K562 (cell line): ENCODE results near the gene FAM174C. TPM values are rescaled to one million over a fixed set of nuclear protein-coding genes. Genes with fewer than 3 reads are reported as not detected.

Experiments used
- GTF3C2 ChIP-seq: IDR thresholded peaks from 3 replicates; pipeline ENCODE4 v1.6.1; 2011; ENCODE audit warnings: borderline replicate concordance, mild to moderate bottlenecking, moderate library complexity; ENCODE audit not compliant: insufficient read length; ENCODE audit errors: extremely low read depth
- IFI16 ChIP-seq: fragments of 250-450 bp; sonication (Bioruptor Pico); IDR thresholded peaks from 2 replicates; pipeline ENCODE4 v2.1.2; 2022; ENCODE audit warnings: mild to moderate bottlenecking, inconsistent platforms
- KAT7 ChIP-seq: sonication (generic); formaldehyde crosslinking; IDR thresholded peaks from 2 replicates; pipeline ENCODE4 v1.8.0; 2022; ENCODE audit warnings: missing genetic modification reagents, mild to moderate bottlenecking, borderline replicate concordance
- LEF1 ChIP-seq: fragments of 450-650 bp; IDR thresholded peaks from 2 replicates; pipeline ENCODE4 v1.6.1; 2016; ENCODE audit warnings: mild to moderate bottlenecking
- NFYB ChIP-seq: IDR thresholded peaks from 2 replicates; pipeline ENCODE4 v1.6.1; 2011; ENCODE audit warnings: mild to moderate bottlenecking, moderate library complexity; ENCODE audit not compliant: insufficient read length; ENCODE audit errors: extremely low read depth
- RBFOX2 ChIP-seq: fragments of 200-400 bp; formaldehyde crosslinking; IDR thresholded peaks from 2 replicates; pipeline ENCODE4 v1.6.1; 2017; ENCODE audit warnings: low read depth, mild to moderate bottlenecking, low read length, moderate library complexity
- SUPT5H ChIP-seq: fragments of 450-650 bp; IDR thresholded peaks from 2 replicates; pipeline ENCODE4 v1.6.1; 2016
- TRIM24 ChIP-seq, 2 experiments: fragments of 450-650 bp; IDR thresholded peaks; 2 replicates each; pipeline ENCODE4 v1.6.1; 2016
- ZKSCAN3 ChIP-seq: fragments of 250-450 bp; sonication (Bioruptor Pico); IDR thresholded peaks from 2 replicates; pipeline ENCODE4 v1.4.0; 2020
- ZNF175 ChIP-seq: fragments of 200-800 bp; sonication (Bioruptor generic); IDR thresholded peaks from 2 replicates; pipeline ENCODE4 v1.6.1; 2016; ENCODE audit warnings: low read depth, mild to moderate bottlenecking, missing genetic modification characterization, missing compliant biosample characterization
- ZNF41 ChIP-seq: fragments of 250-450 bp; sonication (Bioruptor Pico); conservative IDR thresholded peaks from 2 replicates; pipeline ENCODE4 v1.4.0; 2020; ENCODE audit warnings: mild to moderate bottlenecking
- ZNF778 ChIP-seq: fragments of 450-650 bp; formaldehyde crosslinking; IDR thresholded peaks from 2 replicates; pipeline ENCODE4 v1.4.0; 2020; ENCODE audit warnings: mild to moderate bottlenecking, moderate library complexity
- polyA plus RNA-seq, 8 experiments: library from polyadenylated mRNA; depleted of rRNA in 4 of 8; stranded (reverse) in 5 of 8; unstranded in 3 of 8; fragments of >200 nt; fragmentation: Nextera tagmentation in 2 of 8; fragmentation: Illumina TruSeq in 1 of 8; extraction: Ambion mirVana in 2 of 8; extraction: Trizol in 1 of 8; gene quantifications; 2 replicates each; pipeline versions ENCODE4 v1.2.1 to v1.2.3, GENCODE V29; 2011 to 2014; ENCODE audit warnings: inconsistent platforms in 1 of 8, missing spikeins in 1 of 8
- total RNA-seq, 7 experiments: library from RNA; depleted of rRNA in 6 of 7; stranded (reverse); fragments of >200 nt in 6 of 7; fragmentation: Illumina TruSeq in 2 of 7; extraction: Trizol in 2 of 7; gene quantifications; 2 replicates each; pipeline versions ENCODE4 v1.2.1 to v1.2.3, GENCODE V29; 2011 to 2021; ENCODE audit warnings: low replicate concordance in 1 of 7
- TF ChIP-seq, protein P1 (sequence below), 2 experiments: fragments of 450-650 bp in 1 of 2; sonication (generic) in 1 of 2; formaldehyde crosslinking in 1 of 2; IDR thresholded peaks; 2 replicates each; pipeline versions ENCODE4 v1.7.1 to v1.9.0; 2016 to 2022; ENCODE audit warnings: inconsistent platforms in 1 of 2, mild to moderate bottlenecking in 1 of 2, missing genetic modification reagents in 1 of 2

FAM174C gene
- total and polyA plus RNA-seq, 9 of the 15 experiments (the other 6 are each of a cell fraction or from before 2014, with no cell fraction given): 0.66 to 89.6 (median 20.3) TPM

DNA sequence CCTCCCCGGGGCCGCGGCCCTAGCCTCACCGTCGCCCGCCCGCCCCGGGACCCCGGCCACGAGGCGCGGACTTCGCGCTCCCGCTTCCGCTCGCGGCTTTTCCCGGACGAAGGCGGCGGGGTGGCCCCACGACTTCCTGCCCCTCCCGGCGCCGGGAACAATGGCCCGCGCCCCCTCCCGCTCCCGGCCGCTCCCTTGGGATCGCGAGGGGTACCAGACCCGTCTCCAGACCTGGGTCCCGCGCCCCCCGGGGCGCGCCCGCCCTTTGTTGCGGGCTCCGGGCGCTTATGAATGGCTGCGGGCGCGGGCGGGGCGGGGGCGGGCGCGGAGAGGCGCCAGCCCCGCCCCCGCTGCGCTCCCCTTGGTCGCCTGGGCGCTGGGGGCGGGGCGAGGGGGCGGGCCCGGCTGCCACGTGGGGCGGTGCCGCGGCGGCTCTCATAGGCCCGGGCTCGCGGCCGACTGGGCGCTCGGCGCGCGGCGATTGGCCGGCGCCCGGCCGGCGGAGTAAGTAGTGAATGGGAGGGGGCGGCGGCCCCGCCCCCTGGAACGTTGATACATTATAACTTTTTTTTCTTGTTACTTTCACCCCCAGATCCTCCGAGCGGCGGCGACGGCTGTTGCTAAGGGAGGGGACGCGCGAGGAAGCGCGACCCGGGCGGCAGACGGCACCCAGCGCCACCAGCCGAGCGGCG, 25.9 kb upstream of the FAM174C start (continued):
- TF ChIP-seq, protein P1, sequence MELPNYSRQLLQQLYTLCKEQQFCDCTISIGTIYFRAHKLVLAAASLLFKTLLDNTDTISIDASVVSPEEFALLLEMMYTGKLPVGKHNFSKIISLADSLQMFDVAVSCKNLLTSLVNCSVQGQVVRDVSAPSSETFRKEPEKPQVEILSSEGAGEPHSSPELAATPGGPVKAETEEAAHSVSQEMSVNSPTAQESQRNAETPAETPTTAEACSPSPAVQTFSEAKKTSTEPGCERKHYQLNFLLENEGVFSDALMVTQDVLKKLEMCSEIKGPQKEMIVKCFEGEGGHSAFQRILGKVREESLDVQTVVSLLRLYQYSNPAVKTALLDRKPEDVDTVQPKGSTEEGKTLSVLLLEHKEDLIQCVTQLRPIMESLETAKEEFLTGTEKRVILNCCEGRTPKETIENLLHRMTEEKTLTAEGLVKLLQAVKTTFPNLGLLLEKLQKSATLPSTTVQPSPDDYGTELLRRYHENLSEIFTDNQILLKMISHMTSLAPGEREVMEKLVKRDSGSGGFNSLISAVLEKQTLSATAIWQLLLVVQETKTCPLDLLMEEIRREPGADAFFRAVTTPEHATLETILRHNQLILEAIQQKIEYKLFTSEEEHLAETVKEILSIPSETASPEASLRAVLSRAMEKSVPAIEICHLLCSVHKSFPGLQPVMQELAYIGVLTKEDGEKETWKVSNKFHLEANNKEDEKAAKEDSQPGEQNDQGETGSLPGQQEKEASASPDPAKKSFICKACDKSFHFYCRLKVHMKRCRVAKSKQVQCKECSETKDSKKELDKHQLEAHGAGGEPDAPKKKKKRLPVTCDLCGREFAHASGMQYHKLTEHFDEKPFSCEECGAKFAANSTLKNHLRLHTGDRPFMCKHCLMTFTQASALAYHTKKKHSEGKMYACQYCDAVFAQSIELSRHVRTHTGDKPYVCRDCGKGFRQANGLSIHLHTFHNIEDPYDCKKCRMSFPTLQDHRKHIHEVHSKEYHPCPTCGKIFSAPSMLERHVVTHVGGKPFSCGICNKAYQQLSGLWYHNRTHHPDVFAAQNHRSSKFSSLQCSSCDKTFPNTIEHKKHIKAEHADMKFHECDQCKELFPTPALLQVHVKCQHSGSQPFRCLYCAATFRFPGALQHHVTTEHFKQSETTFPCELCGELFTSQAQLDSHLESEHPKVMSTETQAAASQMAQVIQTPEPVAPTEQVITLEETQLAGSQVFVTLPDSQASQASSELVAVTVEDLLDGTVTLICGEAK (IDR thresholded peaks at IDR 0.05): peak; percentile 27; the same call in 1 of the 2 replicates
- TF ChIP-seq, protein P1 (CRISPR knock-in tag; IDR thresholded peaks at IDR 0.05): no peak
- no peak for TF ChIP-seq IFI16 (CRISPR knock-in tag)
- peak; percentile 34 for TF ChIP-seq NFYB
- no peak for TF ChIP-seq TRIM24 (IDR thresholded peaks at IDR 0.05)
- peak; percentile 74; the same call in 1 of the 2 replicates for TF ChIP-seq KAT7 (CRISPR knock-in tag)
- TF ChIP-seq ZNF175 (CRISPR knock-in tag): no peak
- no peak for TF ChIP-seq LEF1
- TF ChIP-seq ZNF41: no peak
- TF ChIP-seq GTF3C2: no peak
- TF ChIP-seq ZKSCAN3 (CRISPR knock-in tag): no peak
- TF ChIP-seq SUPT5H: peak; percentile 69
- no peak for TF ChIP-seq ZNF778 (CRISPR knock-in tag)
- peak; percentile 86 for TF ChIP-seq RBFOX2
